Measurements from ENCODE around the gene STK17B.

- TF ChIP-seq, protein P1, sequence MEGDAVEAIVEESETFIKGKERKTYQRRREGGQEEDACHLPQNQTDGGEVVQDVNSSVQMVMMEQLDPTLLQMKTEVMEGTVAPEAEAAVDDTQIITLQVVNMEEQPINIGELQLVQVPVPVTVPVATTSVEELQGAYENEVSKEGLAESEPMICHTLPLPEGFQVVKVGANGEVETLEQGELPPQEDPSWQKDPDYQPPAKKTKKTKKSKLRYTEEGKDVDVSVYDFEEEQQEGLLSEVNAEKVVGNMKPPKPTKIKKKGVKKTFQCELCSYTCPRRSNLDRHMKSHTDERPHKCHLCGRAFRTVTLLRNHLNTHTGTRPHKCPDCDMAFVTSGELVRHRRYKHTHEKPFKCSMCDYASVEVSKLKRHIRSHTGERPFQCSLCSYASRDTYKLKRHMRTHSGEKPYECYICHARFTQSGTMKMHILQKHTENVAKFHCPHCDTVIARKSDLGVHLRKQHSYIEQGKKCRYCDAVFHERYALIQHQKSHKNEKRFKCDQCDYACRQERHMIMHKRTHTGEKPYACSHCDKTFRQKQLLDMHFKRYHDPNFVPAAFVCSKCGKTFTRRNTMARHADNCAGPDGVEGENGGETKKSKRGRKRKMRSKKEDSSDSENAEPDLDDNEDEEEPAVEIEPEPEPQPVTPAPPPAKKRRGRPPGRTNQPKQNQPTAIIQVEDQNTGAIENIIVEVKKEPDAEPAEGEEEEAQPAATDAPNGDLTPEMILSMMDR (conservative IDR thresholded peaks at IDR 0.05; ENCODE audit: low read depth, low read length): no peak
- TF ChIP-seq EZH2 (IDR thresholded peaks at IDR 0.05; ENCODE audit: low read length, unreplicated experiment) (no peak), EZH2phosphoT487 (IDR thresholded peaks at IDR 0.05; ENCODE audit: borderline replicate concordance, low read length) (no peak)
Measured at GRCh38 chr2:196140213-196140612, 31.2 kb downstream of the STK17B start.
